ENCODE data around the gene AGRN. TPM values are rescaled to one million over a fixed set of nuclear protein-coding genes. Genes with fewer than 3 reads are reported as not detected.

Gene AGRN
- total RNA-seq, 2 experiments from 2014 or later: 18.3 to 22.8 TPM

- no peaks in the 10 kb centered on the region for H3K4me1 Mint-ChIP-seq
- POLR2A ChIA-PET: no interaction called here
- no peak overlapping the region for H3K4me3 Mint-ChIP-seq
- H3K27ac Mint-ChIP-seq: no peak overlapping the region
- H3K9me3 Mint-ChIP-seq: no peaks in the 10 kb centered on the region
- no peaks in the 10 kb centered on the region for H3K27me3 Mint-ChIP-seq
- no peak for DNase-seq
- CTCF ChIA-PET: no interaction called here
- peaks cover 2% of the 10 kb centered on the region for H3K36me3 Mint-ChIP-seq (ENCODE audit: low read depth)
Measured at GRCh38 chr1:1086911-1087341, 67.0 kb downstream of the AGRN start.

DNA sequence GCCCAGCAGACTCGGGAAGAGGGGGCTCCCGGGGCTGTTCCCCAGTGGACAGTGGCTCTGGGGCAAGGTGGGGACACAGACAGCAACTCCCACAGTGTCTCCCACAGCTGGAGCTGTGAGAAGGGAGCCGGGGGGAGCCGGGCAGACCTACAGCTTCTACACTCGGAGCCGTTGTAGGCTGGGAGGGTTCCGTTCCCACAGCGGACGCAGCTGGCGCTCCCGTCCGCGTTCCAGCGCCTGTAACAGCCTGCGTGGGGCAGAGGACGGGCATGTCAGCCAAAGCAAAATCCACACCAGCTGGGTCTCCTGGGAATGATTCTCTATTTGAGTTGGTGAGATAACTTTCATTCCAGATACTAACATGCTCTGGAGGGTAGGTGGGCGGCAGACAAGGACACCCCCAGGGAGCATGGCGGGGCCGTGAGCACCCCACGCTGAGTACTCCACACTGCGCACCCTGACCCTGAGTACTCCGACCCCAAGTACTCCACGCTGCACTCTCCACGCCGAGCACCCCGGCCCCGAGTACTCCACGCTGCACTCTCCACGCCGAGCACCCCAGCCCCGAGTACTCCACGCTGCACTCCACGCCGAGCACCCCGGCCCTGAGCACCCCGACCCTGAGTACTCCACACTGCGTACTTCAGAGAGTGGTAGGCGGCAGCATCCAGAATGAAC, 67.6 kb downstream of the AGRN start:
- Mint-ChIP-seq H3K9me3 (no peaks in the 10 kb centered on the region), H3K4me3 (no peak overlapping the region), H3K27ac (no peak overlapping the region), H3K36me3 (ENCODE audit: low read depth) (peaks cover 2% of the 10 kb centered on the region), H3K4me1 (no peaks in the 10 kb centered on the region), H3K27me3 (no peaks in the 10 kb centered on the region)
- CTCF ChIA-PET: no interaction called here
- no peak for DNase-seq
- POLR2A ChIA-PET: interaction anchor here (1.1 kb wide), 1 partner anchor 26 kb away, joined by 3 read pairs; no protein-coding TSS in a partner anchor

DNA sequence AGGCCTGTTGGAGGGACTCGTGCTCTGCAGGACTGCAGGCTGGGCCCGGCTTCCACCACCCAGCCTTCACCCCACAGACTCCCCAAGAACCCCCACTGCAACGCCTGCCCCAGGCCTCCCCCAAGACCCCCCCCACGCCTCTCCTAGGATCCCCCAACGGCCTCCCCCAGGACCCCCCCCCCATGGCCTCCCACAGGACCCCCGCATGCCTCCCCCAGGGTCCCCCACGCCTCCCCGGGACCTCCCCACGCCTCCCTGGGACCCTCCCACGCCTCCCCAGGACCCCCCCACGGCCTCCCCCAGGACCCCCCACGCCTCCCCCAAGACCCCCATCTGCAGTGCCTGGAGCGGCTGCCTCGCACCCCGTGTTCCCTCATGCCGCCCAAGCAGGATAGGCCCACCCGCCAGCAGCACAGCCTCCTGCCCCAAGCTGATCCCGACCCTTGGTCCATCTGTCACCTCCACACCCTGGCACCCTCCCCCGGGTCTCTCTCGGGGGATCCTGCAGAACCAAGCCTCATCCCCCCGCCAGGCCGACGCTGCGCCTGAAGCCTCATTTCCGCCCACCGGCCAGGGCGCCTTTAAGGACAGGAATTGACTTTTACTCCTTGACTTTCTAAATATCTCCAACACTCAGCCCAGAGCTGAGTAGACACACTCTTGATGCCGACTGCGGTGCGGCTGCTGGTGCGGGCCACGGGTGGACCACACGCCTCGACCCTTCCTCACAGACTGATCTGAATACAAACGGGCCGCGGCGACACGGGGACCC, 68.3 kb downstream of the AGRN start:
- Mint-ChIP-seq H3K27ac (no peak overlapping the region), H3K4me3 (no peak overlapping the region), H3K4me1 (no peaks in the 10 kb centered on the region), H3K36me3 (ENCODE audit: low read depth) (peaks cover 5% of the 10 kb centered on the region), H3K9me3 (peaks cover 3% of the 10 kb centered on the region), H3K27me3 (no peaks in the 10 kb centered on the region)
- no peak for DNase-seq
- CTCF ChIA-PET: no interaction called here
- POLR2A ChIA-PET: interaction anchor here (0.5 to 1.1 kb wide), 2 partner anchors 12 to 25 kb away, joined by 3 read pairs; no protein-coding TSS in a partner anchor

DNA sequence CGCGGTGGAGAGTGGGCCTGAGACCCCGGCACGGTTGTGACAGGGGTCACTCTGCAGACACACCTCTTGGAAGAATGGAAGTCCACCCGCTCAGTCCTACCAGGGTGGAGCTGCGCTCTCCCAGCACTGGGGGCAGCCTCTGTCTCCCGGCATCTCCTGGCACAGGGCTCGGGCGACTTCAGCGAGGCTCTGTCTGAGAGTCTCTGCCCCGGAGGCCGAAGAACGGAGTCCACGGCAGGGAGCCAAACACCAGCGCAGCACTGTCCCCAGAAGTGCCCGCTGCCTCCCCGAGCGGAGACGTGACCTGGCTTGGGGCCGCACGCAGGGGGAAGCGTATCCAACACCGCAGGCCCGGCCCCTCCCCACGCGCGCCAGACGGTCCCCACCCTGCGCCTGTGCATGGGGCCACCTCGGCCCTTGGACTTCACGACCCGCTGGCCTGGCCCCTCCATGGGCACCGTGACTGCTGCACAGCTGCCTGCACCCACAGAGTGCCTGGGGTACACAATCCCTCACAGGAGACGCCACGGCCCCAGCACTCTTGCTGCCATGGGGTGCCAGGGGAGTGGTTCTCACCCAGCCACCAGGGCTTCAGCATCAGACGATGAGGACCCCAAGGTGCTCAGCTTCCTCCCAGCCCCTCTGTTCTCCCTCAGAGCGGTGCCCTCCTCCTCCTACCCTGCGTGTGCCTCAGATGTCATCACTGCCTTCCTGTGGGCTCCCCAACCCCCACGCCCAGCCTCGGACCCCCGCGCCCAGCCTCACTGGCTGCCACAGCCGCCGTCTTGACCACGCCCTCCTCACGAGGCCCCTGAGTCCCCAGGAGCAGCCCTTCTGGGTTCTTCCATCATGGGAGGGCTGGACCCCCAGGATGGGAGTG, 69.1 kb downstream of the AGRN start:
- CTCF ChIA-PET: no interaction called here
- H3K36me3 Mint-ChIP-seq (ENCODE audit: low read depth): peaks cover 5% of the 10 kb centered on the region
- no peaks in the 10 kb centered on the region for H3K27me3 Mint-ChIP-seq
- no peak overlapping the region for H3K4me3 Mint-ChIP-seq
- DNase-seq: no peak
- H3K4me1 Mint-ChIP-seq: no peaks in the 10 kb centered on the region
- peaks cover 3% of the 10 kb centered on the region for H3K9me3 Mint-ChIP-seq
- H3K27ac Mint-ChIP-seq: no peak overlapping the region
- POLR2A ChIA-PET: interaction anchor here (0.5 kb wide), 1 partner anchor 11 kb away, joined by 3 read pairs; no protein-coding TSS in a partner anchor

DNA sequence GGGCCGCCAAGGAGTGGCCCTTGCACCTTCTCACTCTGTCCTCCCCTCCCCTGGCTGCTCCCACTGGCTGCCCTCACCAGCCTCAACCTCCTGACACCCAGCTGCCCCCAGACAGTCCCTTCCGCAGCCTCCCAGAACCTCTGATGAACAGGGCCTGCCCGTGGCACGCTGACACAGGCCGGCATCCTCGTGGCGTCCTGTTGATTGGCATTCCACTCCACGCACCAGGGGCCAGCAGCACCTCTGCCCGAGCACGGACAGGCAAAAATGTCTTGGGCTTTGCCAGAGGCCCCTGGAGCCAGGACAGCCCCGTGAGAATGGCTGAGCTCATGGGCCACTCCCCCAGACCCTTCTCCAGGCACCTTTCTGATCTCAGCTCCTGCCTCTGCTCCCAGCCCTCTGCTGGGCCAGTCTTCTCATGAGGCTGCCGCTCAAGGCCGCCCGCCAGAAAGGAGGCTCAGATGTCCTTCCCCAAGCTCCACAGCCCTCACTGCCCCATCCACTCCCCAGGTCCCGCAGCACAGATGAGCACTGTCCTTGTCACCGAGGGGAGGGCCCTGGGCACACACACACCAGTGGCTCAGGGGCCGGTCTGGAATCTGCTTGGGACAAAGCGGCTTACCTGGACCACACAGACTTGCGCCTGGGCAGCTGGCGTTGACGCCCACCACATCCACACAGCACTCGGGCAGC, 70.0 kb downstream of the AGRN start:
- Mint-ChIP-seq H3K27me3 (no peaks in the 10 kb centered on the region), H3K4me3 (no peak overlapping the region), H3K36me3 (ENCODE audit: low read depth) (peaks cover 5% of the 10 kb centered on the region), H3K9me3 (peaks cover 5% of the 10 kb centered on the region), H3K4me1 (no peaks in the 10 kb centered on the region), H3K27ac (no peak overlapping the region)
- ChIA-PET CTCF (no interaction called here), POLR2A (no interaction called here)
- no peak for DNase-seq

GRCh38 chr1:1090424-1091343, 70.8 kb downstream of the AGRN start:
- H3K27me3 Mint-ChIP-seq: no peaks in the 10 kb centered on the region
- no peaks in the 10 kb centered on the region for H3K4me1 Mint-ChIP-seq
- no peak for DNase-seq
- H3K9me3 Mint-ChIP-seq: peaks cover 8% of the 10 kb centered on the region
- CTCF ChIA-PET: no interaction called here
- no peak overlapping the region for H3K27ac Mint-ChIP-seq
- H3K4me3 Mint-ChIP-seq: no peak overlapping the region
- POLR2A ChIA-PET: no interaction called here
- peaks cover 9% of the 10 kb centered on the region for H3K36me3 Mint-ChIP-seq (ENCODE audit: low read depth)

DNA sequence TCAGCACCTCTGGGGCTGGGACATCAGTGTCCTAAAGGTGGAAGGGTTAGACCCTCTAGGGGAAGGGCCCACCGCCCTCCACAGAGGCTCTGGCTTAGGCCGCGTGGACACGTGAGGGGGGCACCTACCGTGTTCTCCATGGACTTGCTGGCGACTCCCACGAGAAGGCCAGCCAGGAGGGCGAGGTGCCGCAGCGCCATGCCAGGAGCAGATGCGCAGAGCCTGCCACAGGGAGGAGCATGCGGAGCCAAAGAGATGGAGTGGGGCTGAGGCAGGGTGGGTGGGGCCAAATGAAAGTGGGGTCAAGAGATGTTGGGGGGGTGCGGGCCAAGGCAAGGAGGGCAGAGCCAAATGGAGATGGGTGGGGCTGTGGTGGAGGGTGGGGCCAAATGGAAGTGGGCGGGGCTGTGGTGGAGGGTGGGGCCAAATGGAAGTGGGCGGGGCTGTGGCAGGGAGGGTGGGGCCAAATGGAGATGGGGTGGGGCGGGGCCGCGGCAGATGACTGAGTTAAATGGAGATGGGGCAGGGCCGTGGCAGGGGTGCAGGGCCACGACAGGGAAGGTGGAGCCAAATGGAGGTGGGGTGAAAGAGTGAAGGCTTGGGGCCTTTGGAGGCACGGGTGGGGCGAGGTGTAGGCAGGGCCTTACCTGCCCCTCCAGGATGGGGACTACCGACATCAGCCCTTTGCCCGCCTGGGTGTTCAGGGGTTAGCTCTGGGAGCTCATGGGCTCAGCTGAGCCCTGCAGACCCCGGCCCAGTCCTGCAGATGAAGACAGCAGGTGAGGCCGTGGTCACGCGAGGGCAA, 71.6 kb downstream of the AGRN start:
- Mint-ChIP-seq H3K27me3 (no peaks in the 10 kb centered on the region), H3K9me3 (peaks cover 11% of the 10 kb centered on the region), H3K27ac (no peak overlapping the region), H3K4me1 (no peaks in the 10 kb centered on the region), H3K36me3 (ENCODE audit: low read depth) (peaks cover 12% of the 10 kb centered on the region), H3K4me3 (no peak overlapping the region)
- POLR2A ChIA-PET: no interaction called here
- CTCF ChIA-PET: no interaction called here
- DNase-seq: no peak

DNA sequence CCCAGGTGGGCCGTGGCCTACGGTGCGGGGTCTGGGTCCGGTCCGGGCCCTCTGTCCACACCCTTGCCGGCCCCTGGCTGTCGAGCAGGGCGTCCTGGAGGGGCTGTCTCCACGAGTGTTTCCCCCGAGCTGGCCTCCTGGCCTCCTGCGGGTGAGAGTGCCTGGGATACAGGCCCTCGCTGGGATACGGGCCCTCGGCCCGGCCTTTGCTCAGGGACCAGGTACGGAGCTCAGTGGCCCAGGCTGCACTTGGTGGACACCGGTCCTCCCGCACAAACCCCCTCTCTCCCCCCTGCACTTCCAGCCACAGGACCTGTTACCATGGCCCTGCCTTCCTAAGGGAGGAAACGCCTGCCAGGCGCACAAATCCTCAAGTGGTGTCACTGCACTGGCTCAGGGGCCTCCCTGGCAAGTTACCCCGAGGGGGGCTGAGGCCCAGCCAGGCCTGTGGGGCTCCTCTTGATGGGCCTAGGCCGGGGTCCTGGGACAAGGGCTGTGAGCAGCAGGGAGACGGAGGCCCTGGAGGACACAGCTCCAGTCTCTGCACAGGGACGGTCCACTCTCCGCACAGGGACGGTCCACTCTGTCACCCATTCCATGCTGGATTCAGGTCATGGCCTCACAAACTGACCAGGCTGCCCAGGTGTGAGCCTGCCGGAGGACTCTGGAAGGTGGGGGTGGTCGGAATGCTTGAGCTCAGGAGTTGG, 72.4 kb downstream of the AGRN start:
- Mint-ChIP-seq H3K27ac (no peak overlapping the region), H3K4me1 (no peaks in the 10 kb centered on the region), H3K9me3 (peaks cover 12% of the 10 kb centered on the region), H3K36me3 (ENCODE audit: low read depth) (peaks cover 13% of the 10 kb centered on the region), H3K27me3 (no peaks in the 10 kb centered on the region), H3K4me3 (no peak overlapping the region)
- no peak for DNase-seq
- POLR2A ChIA-PET: interaction anchor here (0.7 kb wide), 1 partner anchor 45 kb away, joined by 4 read pairs; no protein-coding TSS in a partner anchor
- CTCF ChIA-PET: no interaction called here

DNA sequence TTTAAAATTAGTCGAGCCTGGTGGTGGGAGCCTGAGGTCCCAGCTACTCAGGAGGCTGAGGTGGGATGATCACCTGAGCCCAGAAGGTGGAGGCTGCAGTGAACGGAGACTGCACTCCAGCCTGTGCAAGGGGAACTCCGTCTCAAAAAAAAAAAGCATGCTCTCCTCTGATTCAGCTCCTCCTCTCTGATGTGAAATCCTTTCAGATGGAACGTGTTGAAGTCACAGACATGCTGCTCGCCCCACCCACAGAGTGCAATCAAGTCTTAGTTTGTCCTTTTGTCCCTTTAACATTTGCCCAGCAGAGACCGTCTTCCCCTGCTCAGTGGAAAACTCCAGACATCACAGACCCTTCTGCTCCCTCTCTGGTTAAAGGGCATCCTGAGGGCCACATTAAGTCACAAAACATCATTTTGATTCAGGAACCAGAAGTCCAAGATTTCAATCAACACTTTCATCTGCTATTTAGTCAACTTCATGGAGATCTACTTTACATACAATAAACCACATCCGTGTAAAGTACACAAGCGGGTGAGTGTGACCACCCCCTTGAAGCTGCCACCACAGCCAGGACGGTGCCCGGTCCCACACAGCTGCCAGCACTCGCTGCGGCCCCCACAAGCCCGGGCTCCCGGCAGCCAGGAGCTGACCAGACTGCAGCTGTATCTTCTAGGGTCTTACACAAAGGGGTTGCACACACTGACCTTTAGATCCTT, 73.1 kb downstream of the AGRN start:
- Mint-ChIP-seq H3K36me3 (ENCODE audit: low read depth) (peaks cover 18% of the 10 kb centered on the region), H3K4me1 (no peaks in the 10 kb centered on the region), H3K4me3 (no peak overlapping the region), H3K27me3 (no peaks in the 10 kb centered on the region), H3K9me3 (peaks cover 14% of the 10 kb centered on the region), H3K27ac (no peak overlapping the region)
- ChIA-PET POLR2A (interaction anchor here (0.6 to 0.7 kb wide), 2 partner anchors 44 to 61 kb away, joined by 3 to 4 read pairs; no protein-coding TSS in a partner anchor), CTCF (no interaction called here)
- DNase-seq: no peak

DNA sequence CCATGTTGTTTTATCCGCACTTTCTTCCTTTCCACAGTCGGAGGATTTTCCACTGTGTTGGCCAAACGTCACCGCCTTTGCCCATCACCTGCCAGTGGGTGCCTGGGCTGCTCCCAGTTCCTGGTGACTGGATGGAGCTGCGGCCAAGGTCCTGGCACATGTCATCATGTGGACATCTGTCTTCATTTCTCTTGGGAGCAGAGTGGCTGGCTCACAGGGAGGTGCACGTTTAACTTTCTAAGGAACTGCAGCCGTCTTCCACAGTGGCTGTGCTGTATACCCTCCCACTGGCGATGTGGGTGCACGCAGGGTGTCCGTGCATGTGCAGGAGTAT, 73.7 kb downstream of the AGRN start:
- H3K27ac Mint-ChIP-seq: no peak overlapping the region
- H3K4me1 Mint-ChIP-seq: peaks cover 3% of the 10 kb centered on the region
- peaks cover 15% of the 10 kb centered on the region for H3K9me3 Mint-ChIP-seq
- H3K4me3 Mint-ChIP-seq: no peak overlapping the region
- peaks cover 19% of the 10 kb centered on the region for H3K36me3 Mint-ChIP-seq (ENCODE audit: low read depth)
- ChIA-PET CTCF (no interaction called here), POLR2A (no interaction called here)
- H3K27me3 Mint-ChIP-seq: no peaks in the 10 kb centered on the region
- no peak for DNase-seq

DNA sequence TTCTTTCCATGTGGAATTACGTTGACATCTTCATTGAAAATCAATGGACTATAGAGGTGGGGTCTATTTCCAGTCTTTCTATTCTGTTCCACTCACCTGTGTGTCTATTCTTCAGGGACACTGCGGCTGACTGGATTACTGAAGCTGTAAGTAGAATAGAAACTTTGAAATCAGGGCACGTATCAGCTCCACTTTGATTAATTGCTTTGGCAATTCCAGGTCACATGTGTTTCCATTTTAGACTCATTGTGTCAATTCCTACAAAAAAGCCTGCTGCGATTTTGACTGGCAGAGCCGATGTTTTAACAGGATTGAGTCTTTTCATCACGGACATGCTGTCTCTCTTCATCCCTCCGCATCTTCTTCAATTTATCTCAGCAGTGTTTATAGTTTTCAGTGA, 75.1 kb downstream of the AGRN start:
- Mint-ChIP-seq H3K27ac (no peak overlapping the region), H3K9me3 (peaks cover 28% of the 10 kb centered on the region), H3K4me3 (no peak overlapping the region), H3K4me1 (peaks cover 17% of the 10 kb centered on the region), H3K36me3 (ENCODE audit: low read depth) (peaks cover 32% of the 10 kb centered on the region), H3K27me3 (no peaks in the 10 kb centered on the region)
- DNase-seq: no peak
- ChIA-PET CTCF (no interaction called here), POLR2A (no interaction called here)
